Thoracic aorta (tissue), 2 donors: ENCODE measurements around the gene LYZL6. TPM values are rescaled to one million over a fixed set of nuclear protein-coding genes. Genes with fewer than 3 reads are reported as not detected.

Experiments used
- ATAC-seq: fragments of 150-250 bp; one replicate; pipeline ENCODE4 v1.8.0; 2017; ENCODE audit warnings: low read depth; ENCODE audit not compliant: insufficient number of reproducible peaks, low FRiP score
- DNase-seq: peaks from one replicate; pipeline ENCODE4 v3.0.0-alpha.2; 2020; ENCODE audit warnings: low spot score
- H3K27ac ChIP-seq, 2 donors: fragments of 200-600 bp; sonication (generic); 1 replicate in 1 of 2; 2 replicates in 1 of 2; pipeline ENCODE4 v1.5.1; 2016; ENCODE audit warnings: mild to moderate bottlenecking in 2 of 2, moderate library complexity in 2 of 2
- H3K27me3 ChIP-seq: fragments of 200-600 bp; sonication (generic); replicated peaks from 2 replicates; pipeline ENCODE4 v1.6.0; 2016; ENCODE audit warnings: mild to moderate bottlenecking; ENCODE audit not compliant: insufficient read depth
- H3K36me3 ChIP-seq: fragments of 200-600 bp; sonication (generic); one replicate; pipeline ENCODE4 v1.5.1; 2016
- H3K4me1 ChIP-seq, 2 donors: fragments of 200-600 bp; sonication (generic); 1 replicate in 1 of 2; 2 replicates in 1 of 2; pipeline versions ENCODE4 v1.5.1 to v1.6.0; 2016; ENCODE audit warnings: low read depth in 2 of 2, mild to moderate bottlenecking in 1 of 2; ENCODE audit not compliant: control insufficient read depth in 1 of 2
- H3K4me3 ChIP-seq: fragments of 200-600 bp; sonication (generic); 2 replicates; pipeline ENCODE4 v1.5.1; 2016; ENCODE audit warnings: mild to moderate bottlenecking
- H3K9me3 ChIP-seq: fragments of 200-600 bp; sonication (generic); 2 replicates; pipeline ENCODE4 v1.5.1; 2016
- CTCF ChIP-seq: fragments of 200-600 bp; sonication (generic); IDR thresholded peaks from one replicate; pipeline ENCODE4 v1.5.1; 2019; ENCODE audit warnings: antibody characterized with exemption
- total RNA-seq, 2 donors: library from RNA; depleted of rRNA; stranded (reverse); fragments of >200 nt; gene quantifications; one replicate each; pipeline versions ENCODE4 v1.1.0 to v1.2.3, GENCODE V29; 2016

Gene LYZL6
- total RNA-seq, 2 donors from 2014 or later: not detected

DNA sequence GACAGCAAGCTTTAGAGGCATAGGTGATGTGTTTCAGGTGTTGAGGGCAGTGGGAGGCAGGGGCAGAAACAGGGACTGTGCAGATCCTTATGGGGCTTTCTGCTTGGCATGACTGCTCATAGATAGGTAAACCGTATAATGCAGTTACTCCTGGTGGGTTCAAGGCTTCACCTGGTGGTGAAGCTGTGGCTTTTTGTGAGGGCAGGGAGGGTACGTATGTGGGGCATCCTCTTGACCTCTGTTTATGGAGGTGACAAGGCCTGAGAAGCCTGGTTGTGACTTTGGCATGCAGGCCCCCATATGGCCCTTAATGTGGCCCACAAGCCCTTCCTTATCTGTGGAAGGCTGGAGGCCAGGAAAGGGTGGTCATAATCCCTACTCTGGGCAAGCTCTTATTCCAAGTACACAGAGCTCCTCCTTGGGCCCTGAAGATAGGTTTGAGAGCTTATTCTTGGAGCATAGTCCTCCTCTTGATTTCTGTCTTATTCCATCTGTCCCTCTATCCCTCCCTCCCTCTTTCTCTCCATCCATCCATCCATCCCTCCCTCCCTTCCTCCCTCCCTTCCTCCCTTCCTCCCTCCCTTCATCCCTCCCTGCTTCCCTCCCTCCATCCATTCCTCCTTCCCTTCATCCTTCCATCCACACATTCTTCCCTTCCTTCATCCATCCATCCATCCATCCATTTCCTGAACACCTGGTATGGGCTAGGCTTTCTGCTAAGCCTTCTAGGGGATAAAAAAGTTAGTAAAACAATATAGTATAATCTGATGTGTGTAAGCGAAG, 39.1 kb upstream of the LYZL6 start:
- no peak for ATAC-seq
- no peak overlapping the region for H3K27ac ChIP-seq

GRCh38 chr17:35981908-35982330, 38.4 kb upstream of the LYZL6 start:
- Histone ChIP-seq H3K27ac (no peak overlapping the region), H3K4me3 (no peak overlapping the region), H3K36me3 (no peaks in the 10 kb centered on the region), H3K9me3 (no peaks in the 10 kb centered on the region), H3K27me3 (no peaks in the 10 kb centered on the region), H3K4me1 (no peaks in the 10 kb centered on the region)
- DNase-seq (no peak), ATAC-seq (no peak)
- no peak for TF ChIP-seq CTCF

More for the DNA sequence above, 39.1 kb upstream of the LYZL6 start:
- Histone ChIP-seq H3K9me3 (no peaks in the 10 kb centered on the region), H3K4me3 (no peak overlapping the region), H3K27me3 (no peaks in the 10 kb centered on the region), H3K4me1 (no peaks in the 10 kb centered on the region), H3K36me3 (no peaks in the 10 kb centered on the region)
- TF ChIP-seq CTCF: no peak
- no peak for DNase-seq

- Histone ChIP-seq H3K27ac (no peak within 1 kb of the TSS), H3K4me1 (no peaks in the 10 kb centered on the region), H3K27me3 (no peaks in the 10 kb centered on the region), H3K4me3 (no peak within 1 kb of the TSS), H3K9me3 (no peaks in the 10 kb centered on the region), H3K36me3 (no peaks in the 10 kb centered on the region)
- DNase-seq (no peak), ATAC-seq (no peak)
- no peak for TF ChIP-seq CTCF
These were observed 37.7 kb upstream of the LYZL6 start, which contains the start of gene CCL16 for GRCh38 chr17:35981246-35981645. TSS of gene CCL16 (minus strand) at chr17:35981497. CDS start at chr17:35981420, 77 bp downstream.

GRCh38 chr17:35978346-35978745, 34.8 kb upstream of the LYZL6 start:
- no peaks in the 10 kb centered on the region for H3K9me3 ChIP-seq
- DNase-seq (no peak), ATAC-seq (no peak)
- no peaks in the 10 kb centered on the region for H3K27me3 ChIP-seq
- no peak overlapping the region for H3K4me3 ChIP-seq
- H3K4me1 ChIP-seq: no peaks in the 10 kb centered on the region
- no peak overlapping the region for H3K27ac ChIP-seq
- no peaks in the 10 kb centered on the region for H3K36me3 ChIP-seq
- TF ChIP-seq CTCF: no peak

- H3K36me3 ChIP-seq: no peaks in the 10 kb centered on the region
- H3K9me3 ChIP-seq: no peaks in the 10 kb centered on the region
- no peak overlapping the region for H3K27ac ChIP-seq
- ATAC-seq (no peak), DNase-seq (no peak)
- TF ChIP-seq CTCF: no peak
- no peaks in the 10 kb centered on the region for H3K4me1 ChIP-seq
- no peak overlapping the region for H3K4me3 ChIP-seq
- H3K27me3 ChIP-seq: no peaks in the 10 kb centered on the region
These were observed 34.0 kb upstream of the LYZL6 start for GRCh38 chr17:35977509-35977908.
